Neuronal stem cell (in vitro differentiated cells): ENCODE results near the gene QSER1.

Source experiments
- DNase-seq: peaks from one replicate; pipeline ENCODE4 v3.0.0-alpha.2; 2013; ENCODE audit warnings: low spot score
- H2AFZ ChIP-seq: one replicate; pipeline ENCODE4 v1.6.1; 2013; ENCODE audit warnings: mild to moderate bottlenecking, low read length, inconsistent platforms
- H2AK5ac ChIP-seq: 2 replicates; pipeline ENCODE4 v1.6.1; 2013; ENCODE audit warnings: low read depth, mild to moderate bottlenecking, inconsistent platforms, low read length, moderate library complexity, mixed read lengths
- H2BK120ac ChIP-seq: 2 replicates; pipeline ENCODE4 v1.6.1; 2013; ENCODE audit warnings: low read depth, mild to moderate bottlenecking, inconsistent platforms, low read length, moderate library complexity, mixed read lengths
- H2BK12ac ChIP-seq: one replicate; pipeline ENCODE4 v1.6.1; 2013; ENCODE audit warnings: low read length, inconsistent platforms
- H2BK15ac ChIP-seq: 2 replicates; pipeline ENCODE4 v1.6.1; 2013; ENCODE audit warnings: mild to moderate bottlenecking, low read length, inconsistent platforms, mixed read lengths
- H2BK5ac ChIP-seq: one replicate; pipeline ENCODE4 v1.6.1; 2013; ENCODE audit warnings: inconsistent platforms, mild to moderate bottlenecking, low read length, moderate library complexity
- H3K14ac ChIP-seq: one replicate; pipeline ENCODE4 v1.6.1; 2013; ENCODE audit warnings: low read length, inconsistent platforms
- H3K18ac ChIP-seq: 2 replicates; pipeline ENCODE4 v1.6.1; 2013; ENCODE audit warnings: low read length, inconsistent platforms
- H3K23ac ChIP-seq: 2 replicates; pipeline ENCODE4 v1.6.1; 2013; ENCODE audit warnings: low read depth, mild to moderate bottlenecking, mixed read lengths, low read length, inconsistent platforms; ENCODE audit not compliant: poor library complexity
- H3K27ac ChIP-seq: replicated peaks from 3 replicates; pipeline ENCODE4 v1.5.1; 2013; ENCODE audit warnings: low read length, inconsistent platforms
- H3K27me3 ChIP-seq, 3 experiments: 2 replicates each; pipeline ENCODE4 v1.6.1; 2013; ENCODE audit warnings: low read length in 3 of 3, mild to moderate bottlenecking in 2 of 3, inconsistent platforms in 1 of 3, low read depth in 1 of 3, mixed read lengths in 1 of 3, moderate library complexity in 1 of 3; ENCODE audit not compliant: control insufficient read depth in 3 of 3, insufficient read depth in 3 of 3
- H3K36me3 ChIP-seq, 2 donors: replicated peaks in 1 of 2; 2 replicates each; pipeline ENCODE4 v1.6.1; 2013; ENCODE audit warnings: low read length in 2 of 2; ENCODE audit not compliant: control insufficient read depth in 2 of 2, insufficient read depth in 2 of 2
- H3K4ac ChIP-seq: 2 replicates; pipeline ENCODE4 v1.6.1; 2013; ENCODE audit warnings: inconsistent platforms, mild to moderate bottlenecking, low read length, moderate library complexity
- H3K4me1 ChIP-seq, 2 donors: 1 replicate in 1 of 2; 2 replicates in 1 of 2; pipeline ENCODE4 v1.6.1; 2013; ENCODE audit warnings: low read length in 2 of 2, low read depth in 1 of 2; ENCODE audit not compliant: control insufficient read depth in 2 of 2, insufficient read depth in 1 of 2
- H3K4me2 ChIP-seq: one replicate; pipeline ENCODE4 v1.6.1; 2013; ENCODE audit warnings: mild to moderate bottlenecking, low read length, inconsistent platforms; ENCODE audit not compliant: insufficient read depth, poor library complexity, severe bottlenecking
- H3K4me3 ChIP-seq, 2 donors: 2 replicates each; pipeline ENCODE4 v1.5.1; 2013; ENCODE audit warnings: low read length in 2 of 2, mild to moderate bottlenecking in 2 of 2, inconsistent platforms in 1 of 2, moderate library complexity in 1 of 2
- H3K79me1 ChIP-seq: one replicate; pipeline ENCODE4 v1.6.1; 2013; ENCODE audit warnings: low read depth, mild to moderate bottlenecking, inconsistent platforms, low read length, moderate library complexity
- H3K9ac ChIP-seq: one replicate; pipeline ENCODE4 v1.6.1; 2013; ENCODE audit warnings: mild to moderate bottlenecking, low read depth, low read length, inconsistent platforms; ENCODE audit not compliant: poor library complexity
- H3K9me3 ChIP-seq, 2 donors: replicated peaks in 1 of 2; 2 replicates each; pipeline versions ENCODE3 to v1.6.1; 2013; ENCODE audit warnings: low read length in 2 of 2, mild to moderate bottlenecking in 2 of 2, inconsistent platforms in 1 of 2, low read depth in 1 of 2, mixed read lengths in 1 of 2, moderate library complexity in 1 of 2; ENCODE audit not compliant: control insufficient read depth in 2 of 2, insufficient read depth in 1 of 2
- H4K8ac ChIP-seq: one replicate; pipeline ENCODE4 v1.6.1; 2013; ENCODE audit warnings: low read depth, mild to moderate bottlenecking, inconsistent platforms, low read length, moderate library complexity
- H4K91ac ChIP-seq: one replicate; pipeline ENCODE4 v1.6.1; 2013; ENCODE audit warnings: low read length, low read depth, mild to moderate bottlenecking, inconsistent platforms; ENCODE audit not compliant: poor library complexity
- WGBS, 2 donors: extraction: QIAGEN DNeasy Blood & Tissue Kit; methylation state at CpG; one replicate each; pipeline ENCODE4 v1.1.7; 2013; ENCODE audit warnings: missing lambda C conversion rate in 2 of 2, mixed read lengths in 1 of 2; ENCODE audit not compliant: insufficient read length in 2 of 2, insufficient replicate concordance in 1 of 2; ENCODE audit errors: extremely low coverage in 2 of 2; 5-methylcytosine and 5-hydroxymethylcytosine counted together

The QSER1 gene

DNA sequence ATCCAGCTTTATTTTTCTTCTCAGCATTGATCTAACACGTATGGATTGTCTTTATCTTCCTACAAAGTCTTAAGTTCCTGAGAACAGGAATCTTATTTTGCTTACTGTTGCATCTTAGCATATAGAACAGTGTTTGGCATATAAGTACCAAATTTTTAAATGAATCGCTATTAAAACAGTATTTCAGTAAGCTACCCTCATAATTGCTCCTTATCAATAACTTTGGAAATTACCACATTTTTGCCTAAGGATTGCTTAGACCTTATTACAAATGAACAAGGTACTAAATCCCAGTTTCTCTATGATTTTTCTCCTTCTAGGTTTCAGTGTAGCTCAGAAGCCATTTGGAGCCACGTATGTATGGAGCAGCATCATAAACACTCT lies 132.7 kb downstream of the QSER1 start:
- no peak overlapping the region for H3K27ac ChIP-seq
- H2AFZ ChIP-seq: no peak overlapping the region
- H3K9me3 ChIP-seq: no peaks in the 10 kb centered on the region
- no CpG with 5 or more reads among the region's 3 CpGs for WGBS, 2 donors
- H3K18ac ChIP-seq: no peak overlapping the region
- H2BK15ac ChIP-seq: no peak overlapping the region
- H3K4ac ChIP-seq: no peak overlapping the region
- no peak overlapping the region for H4K8ac ChIP-seq
- H3K27me3 ChIP-seq: no peaks in the 10 kb centered on the region
- no peak overlapping the region for H2BK120ac ChIP-seq
- no peak overlapping the region for H2AK5ac ChIP-seq
- DNase-seq: no peak
- H3K4me3 ChIP-seq: no peak overlapping the region
- H2BK5ac ChIP-seq: no peak overlapping the region
- no peak overlapping the region for H3K4me2 ChIP-seq
- H3K4me1 ChIP-seq: no peaks in the 10 kb centered on the region
- no peaks in the 10 kb centered on the region for H3K36me3 ChIP-seq
- H3K9ac ChIP-seq: no peak overlapping the region
- no peak overlapping the region for H4K91ac ChIP-seq
- no peaks in the 10 kb centered on the region for H3K79me1 ChIP-seq
- no peak overlapping the region for H3K23ac ChIP-seq
- no peak overlapping the region for H3K14ac ChIP-seq
- H2BK12ac ChIP-seq: no peak overlapping the region

DNA sequence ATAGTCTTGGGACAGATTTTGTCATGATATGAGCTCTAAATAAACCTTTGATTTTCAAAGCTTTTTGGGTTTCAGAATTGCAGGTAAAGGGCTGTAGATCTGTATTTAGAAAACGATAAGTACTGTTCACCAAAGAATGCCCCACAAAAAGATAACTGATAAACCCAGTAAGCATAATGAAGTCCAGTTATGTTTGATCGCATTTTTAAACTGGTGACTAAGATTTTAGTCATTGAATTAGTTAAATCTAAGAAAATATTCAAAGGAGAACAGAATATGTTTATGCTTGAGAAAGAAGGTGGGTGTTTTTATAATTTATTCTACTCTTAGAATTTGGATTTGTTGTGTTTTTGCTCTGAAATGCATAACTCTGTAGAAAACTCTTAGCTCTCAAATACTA lies 134.6 kb downstream of the QSER1 start:
- H4K8ac ChIP-seq: no peak overlapping the region
- no peak overlapping the region for H3K23ac ChIP-seq
- no peaks in the 10 kb centered on the region for H3K79me1 ChIP-seq
- H3K4me1 ChIP-seq: no peaks in the 10 kb centered on the region
- H3K36me3 ChIP-seq: peaks cover 0 to 4% of the 10 kb centered on the region in 2 donors
- no peak overlapping the region for H3K14ac ChIP-seq
- H3K18ac ChIP-seq: no peak overlapping the region
- no peak overlapping the region for H3K27ac ChIP-seq
- H2BK15ac ChIP-seq: no peak overlapping the region
- H2AFZ ChIP-seq: no peak overlapping the region
- no peak overlapping the region for H3K4me2 ChIP-seq
- no peak overlapping the region for H2BK12ac ChIP-seq
- no peak overlapping the region for H3K9ac ChIP-seq
- H2BK5ac ChIP-seq: no peak overlapping the region
- H4K91ac ChIP-seq: no peak overlapping the region
- no peak overlapping the region for H3K4ac ChIP-seq
- WGBS, 2 donors: no CpG with 5 or more reads among the region's 2 CpGs
- H3K4me3 ChIP-seq: no peak overlapping the region
- H2BK120ac ChIP-seq: no peak overlapping the region
- H3K27me3 ChIP-seq: no peaks in the 10 kb centered on the region
- no peak overlapping the region for H2AK5ac ChIP-seq
- no peaks in the 10 kb centered on the region for H3K9me3 ChIP-seq
- no peak for DNase-seq

DNA sequence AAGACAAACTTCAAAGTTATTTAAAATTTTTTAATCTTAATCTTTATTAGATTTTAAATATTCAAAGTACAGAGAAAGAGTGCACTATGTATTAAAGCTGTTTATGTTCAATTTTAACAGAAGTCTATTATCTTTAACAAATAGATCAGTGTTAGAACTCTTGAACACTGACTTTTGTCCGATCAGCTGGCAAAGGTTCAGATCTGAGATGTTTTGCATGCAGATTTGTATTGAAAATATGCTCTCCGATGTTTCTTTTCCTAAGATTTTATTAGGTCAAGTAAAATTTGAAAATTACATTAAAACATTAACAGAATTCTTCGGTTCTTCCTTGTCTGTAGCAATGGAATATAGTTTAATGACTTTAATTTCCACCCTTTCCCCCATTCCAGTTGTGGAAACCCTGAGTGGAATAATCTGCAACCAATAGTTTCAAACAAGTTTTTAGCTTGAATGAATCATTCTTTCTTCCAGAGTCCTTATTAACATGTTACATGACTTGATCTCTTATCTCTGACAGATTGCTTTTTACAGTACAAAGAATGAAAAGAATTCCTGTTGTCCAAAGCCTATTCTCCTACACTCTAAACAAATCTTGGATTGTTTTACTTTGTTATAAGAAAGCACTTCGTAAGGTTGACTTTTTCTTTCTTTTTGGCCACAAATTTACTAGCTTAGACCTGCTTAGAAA lies 135.4 kb downstream of the QSER1 start:
- no peak overlapping the region for H2BK12ac ChIP-seq
- H3K4me3 ChIP-seq: no peak overlapping the region
- H3K27me3 ChIP-seq: no peaks in the 10 kb centered on the region
- no peak overlapping the region for H3K18ac ChIP-seq
- no peak overlapping the region for H3K27ac ChIP-seq
- no peak overlapping the region for H3K4ac ChIP-seq
- no peak overlapping the region for H3K14ac ChIP-seq
- no peak overlapping the region for H2BK120ac ChIP-seq
- DNase-seq: no peak
- H3K4me1 ChIP-seq: no peaks in the 10 kb centered on the region
- no peak overlapping the region for H4K8ac ChIP-seq
- H2AK5ac ChIP-seq: no peak overlapping the region
- no peak overlapping the region for H2AFZ ChIP-seq
- H3K79me1 ChIP-seq: no peaks in the 10 kb centered on the region
- H2BK15ac ChIP-seq: no peak overlapping the region
- H3K36me3 ChIP-seq: peaks cover 0 to 6% of the 10 kb centered on the region in 2 donors
- H3K4me2 ChIP-seq: no peak overlapping the region
- H2BK5ac ChIP-seq: no peak overlapping the region
- no peak overlapping the region for H3K9ac ChIP-seq
- WGBS, 2 donors: no CpG with 5 or more reads among the region's 4 CpGs
- no peak overlapping the region for H4K91ac ChIP-seq
- H3K9me3 ChIP-seq: no peaks in the 10 kb centered on the region
- H3K23ac ChIP-seq: no peak overlapping the region

DNA sequence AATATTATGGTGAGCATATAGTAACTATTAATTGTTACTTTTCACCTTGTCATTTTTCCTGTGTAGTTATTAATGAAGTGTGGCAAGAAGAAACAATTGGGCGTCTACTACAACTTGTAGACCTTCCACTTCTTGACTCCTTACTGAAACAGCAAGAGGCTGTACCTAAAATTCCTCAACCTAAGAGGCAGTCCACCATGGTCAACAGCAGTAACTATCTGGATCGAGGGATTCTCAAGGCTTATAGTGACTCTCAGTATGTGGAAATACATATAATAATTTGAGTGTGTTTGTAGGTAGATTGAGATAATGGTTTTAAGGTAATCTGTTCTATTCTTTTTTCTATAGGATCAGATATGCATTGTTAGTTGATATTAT lies 135.9 kb downstream of the QSER1 start:
- no peak overlapping the region for H2BK5ac ChIP-seq
- no peak overlapping the region for H2AK5ac ChIP-seq
- peaks cover 0 to 9% of the 10 kb centered on the region in 2 donors for H3K36me3 ChIP-seq
- no peak overlapping the region for H3K27ac ChIP-seq
- no peaks in the 10 kb centered on the region for H3K4me1 ChIP-seq
- no CpG with 5 or more reads among the region's 2 CpGs for WGBS, 2 donors
- no peak overlapping the region for H4K8ac ChIP-seq
- H3K27me3 ChIP-seq: no peaks in the 10 kb centered on the region
- no peak overlapping the region for H2BK12ac ChIP-seq
- H3K79me1 ChIP-seq: no peaks in the 10 kb centered on the region
- no peak overlapping the region for H2AFZ ChIP-seq
- no peak overlapping the region for H3K4ac ChIP-seq
- no peak overlapping the region for H3K18ac ChIP-seq
- no peak overlapping the region for H2BK120ac ChIP-seq
- DNase-seq: no peak
- no peak overlapping the region for H2BK15ac ChIP-seq
- H3K9ac ChIP-seq: no peak overlapping the region
- no peak overlapping the region for H3K14ac ChIP-seq
- no peak overlapping the region for H3K4me3 ChIP-seq
- no peak overlapping the region for H3K23ac ChIP-seq
- no peaks in the 10 kb centered on the region for H3K9me3 ChIP-seq
- H4K91ac ChIP-seq: no peak overlapping the region
- H3K4me2 ChIP-seq: no peak overlapping the region
